Common myeloid progenitor, CD34-positive (primary cell): ENCODE results near the gene C5AR1.

Experiments used
- CTCF ChIA-PET: fragments of 350-600 bp; sonication (Branson Sonifier 250); formaldehyde crosslinking; loops from one replicate; lab custom pipeline; 2021; ENCODE audit warnings: antibody characterized with exemption; lab: Charles Lee
- POLR2A ChIA-PET: fragments of 350-600 bp; sonication (Branson Sonifier 250); formaldehyde crosslinking; loops from one replicate; lab custom pipeline; 2021; ENCODE audit warnings: antibody characterized with exemption; lab: Charles Lee
- DNase-seq, 3 donors: peaks; one replicate each; pipeline versions ENCODE4 v3.0.0 to v3.0.0-alpha.2; 2013
- H3K27ac ChIP-seq, 2 experiments: 1 replicate in 1 of 2; 2 replicates in 1 of 2; pipeline ENCODE4 v1.7.0; 2013; ENCODE audit warnings: inconsistent platforms in 2 of 2, low read length in 2 of 2, mild to moderate bottlenecking in 2 of 2, low read depth in 1 of 2, moderate library complexity in 1 of 2; ENCODE audit not compliant: severe bottlenecking in 2 of 2, insufficient read depth in 1 of 2, poor library complexity in 1 of 2
- H3K27me3 ChIP-seq, 5 experiments: replicated peaks in 2 of 5; 1 replicate in 3 of 5; 2 replicates in 2 of 5; pipeline versions ENCODE4 v1.6.1 to v1.7.0; 2013; ENCODE audit warnings: low read length in 4 of 5, mild to moderate bottlenecking in 2 of 5, moderate library complexity in 2 of 5, inconsistent platforms in 1 of 5; ENCODE audit not compliant: insufficient read depth in 5 of 5, control insufficient read depth in 4 of 5
- H3K36me3 ChIP-seq, 4 experiments: 1 replicate in 2 of 4; 2 replicates in 2 of 4; pipeline versions ENCODE4 v1.6.1 to v1.7.0; 2013; ENCODE audit warnings: low read length in 3 of 4, control low read depth in 1 of 4, mild to moderate bottlenecking in 1 of 4; ENCODE audit not compliant: control insufficient read depth in 4 of 4, insufficient read depth in 4 of 4
- H3K4me1 ChIP-seq, 4 experiments: 1 replicate in 3 of 4; 2 replicates in 1 of 4; pipeline versions ENCODE4 v1.6.1 to v1.7.1; 2013; ENCODE audit warnings: low read length in 3 of 4, mild to moderate bottlenecking in 3 of 4, control low read depth in 1 of 4, inconsistent platforms in 1 of 4, moderate library complexity in 1 of 4; ENCODE audit not compliant: control insufficient read depth in 4 of 4, insufficient read depth in 4 of 4; ENCODE audit errors: control extremely low read depth in 1 of 4
- H3K4me3 ChIP-seq, 7 experiments: 1 replicate in 4 of 7; 2 replicates in 3 of 7; pipeline versions ENCODE4 v1.5.1 to v1.7.0; 2013; ENCODE audit warnings: mild to moderate bottlenecking in 7 of 7, low read length in 6 of 7, moderate library complexity in 6 of 7, inconsistent platforms in 2 of 7, low read depth in 2 of 7, control low read depth in 1 of 7; ENCODE audit not compliant: insufficient read depth in 4 of 7, control insufficient read depth in 1 of 7; ENCODE audit errors: extremely low read depth in 1 of 7
- H3K9me3 ChIP-seq, 5 experiments: 1 replicate in 4 of 5; 2 replicates in 1 of 5; pipeline versions ENCODE4 v1.6.1 to v1.7.1; 2013; ENCODE audit warnings: low read length in 4 of 5, mild to moderate bottlenecking in 2 of 5, inconsistent platforms in 1 of 5, low read depth in 1 of 5, moderate library complexity in 1 of 5; ENCODE audit not compliant: control insufficient read depth in 4 of 5, insufficient read depth in 2 of 5; ENCODE audit errors: control extremely low read depth in 1 of 5
- WGBS: methylation state at CpG from one replicate; pipeline ENCODE4 v1.1.5; 2013; ENCODE audit not compliant: insufficient coverage; 5-methylcytosine and 5-hydroxymethylcytosine counted together

C5AR1 gene

GRCh38 chr19:47268028-47268427 is 41.6 kb upstream of the C5AR1 start:
- no peaks in the 10 kb centered on the region for H3K9me3 ChIP-seq
- CTCF ChIA-PET, result interaction anchor here (1.4 to 3.7 kb wide), 2 partner anchors 11 to 22 kb away, joined by 4 to 12 read pairs; partner anchors contain the start of gene CCDC9
- no peak overlapping the region for H3K27ac ChIP-seq
- POLR2A ChIA-PET, result no interaction called here
- H3K36me3 ChIP-seq, result peaks cover 7 to 57% (median 39%) of the 10 kb centered on the region in 4 experiments
- WGBS, result 100% methylated on average over 1 of the region's 6 CpGs
- no peak overlapping the region for H3K4me3 ChIP-seq
- no peaks in the 10 kb centered on the region for H3K27me3 ChIP-seq
- no peak for DNase-seq
- H3K4me1 ChIP-seq, result peaks cover 0 to 17% (median 10%) of the 10 kb centered on the region in 4 experiments

GRCh38 chr19:47269596-47269995 is 40.1 kb upstream of the C5AR1 start:
- Histone ChIP-seq H3K27me3 (no peaks in the 10 kb centered on the region), H3K36me3 (peaks cover 7 to 47% (median 35%) of the 10 kb centered on the region in 4 experiments), H3K4me1 (peaks cover 0 to 26% (median 17%) of the 10 kb centered on the region in 4 experiments), H3K4me3 (no peak overlapping the region), H3K27ac (no peak overlapping the region), H3K9me3 (no peaks in the 10 kb centered on the region)
- no peak for DNase-seq
- ChIA-PET CTCF (interaction anchor here (3.7 kb wide), 1 partner anchor 13 kb away, joined by 12 read pairs; the partner anchor contains the start of gene CCDC9), POLR2A (no interaction called here)
- WGBS, result 91% methylated on average over 7 of the region's 7 CpGs

DNA sequence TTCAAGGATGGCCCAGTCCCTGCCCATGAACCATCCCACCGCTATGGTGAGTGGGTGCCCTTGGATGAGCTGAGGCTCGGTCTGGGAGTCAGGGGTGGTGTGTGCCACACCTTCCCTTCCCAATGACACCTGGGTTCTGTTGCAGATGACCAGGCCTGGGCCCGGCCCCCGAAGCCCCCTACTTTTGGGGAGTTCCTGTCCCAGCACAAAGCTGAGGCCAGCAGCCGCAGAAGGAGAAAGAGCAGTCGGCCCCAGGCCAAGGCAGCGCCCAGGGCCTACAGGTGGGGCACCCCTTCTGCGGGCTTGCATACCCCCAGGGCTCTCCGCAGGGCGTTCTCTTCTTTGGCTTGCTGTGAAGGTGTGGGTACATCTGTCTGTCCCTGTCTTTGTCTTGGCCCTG is 39.3 kb upstream of the C5AR1 start:
- no peaks in the 10 kb centered on the region for H3K27me3 ChIP-seq
- peaks cover under 1 to 30% (median 23%) of the 10 kb centered on the region in 4 experiments for H3K4me1 ChIP-seq
- H3K27ac ChIP-seq, result no peak overlapping the region
- H3K4me3 ChIP-seq, result no peak overlapping the region
- WGBS, result 97% methylated on average over 10 of the region's 10 CpGs
- peaks cover 5 to 40% (median 30%) of the 10 kb centered on the region in 4 experiments for H3K36me3 ChIP-seq
- CTCF ChIA-PET, result interaction anchor here (0.7 kb wide), 1 partner anchor 60 kb away, joined by 4 read pairs; no protein-coding TSS in a partner anchor
- H3K9me3 ChIP-seq, result no peaks in the 10 kb centered on the region
- POLR2A ChIA-PET, result no interaction called here
- DNase-seq, result no peak

GRCh38 chr19:47271949-47272348 is 37.7 kb upstream of the C5AR1 start:
- peaks cover 5 to 34% (median 24%) of the 10 kb centered on the region in 4 experiments for H3K36me3 ChIP-seq
- WGBS, result 69% methylated on average over 5 of the region's 6 CpGs
- H3K27me3 ChIP-seq, result no peaks in the 10 kb centered on the region
- CTCF ChIA-PET, result interaction anchor here (0.6 to 1.9 kb wide), 3 partner anchors 10 to 115 kb away, joined by 3 to 6 read pairs (median 4); no protein-coding TSS in a partner anchor
- no peak overlapping the region for H3K4me3 ChIP-seq
- H3K27ac ChIP-seq, result no peak overlapping the region
- POLR2A ChIA-PET, result interaction anchor here (4.2 kb wide), 1 partner anchor 15 kb away, joined by 25 read pairs; the partner anchor contains the start of gene CCDC9
- no peak for DNase-seq
- peaks cover 2 to 32% (median 25%) of the 10 kb centered on the region in 4 experiments for H3K4me1 ChIP-seq
- no peaks in the 10 kb centered on the region for H3K9me3 ChIP-seq

DNA sequence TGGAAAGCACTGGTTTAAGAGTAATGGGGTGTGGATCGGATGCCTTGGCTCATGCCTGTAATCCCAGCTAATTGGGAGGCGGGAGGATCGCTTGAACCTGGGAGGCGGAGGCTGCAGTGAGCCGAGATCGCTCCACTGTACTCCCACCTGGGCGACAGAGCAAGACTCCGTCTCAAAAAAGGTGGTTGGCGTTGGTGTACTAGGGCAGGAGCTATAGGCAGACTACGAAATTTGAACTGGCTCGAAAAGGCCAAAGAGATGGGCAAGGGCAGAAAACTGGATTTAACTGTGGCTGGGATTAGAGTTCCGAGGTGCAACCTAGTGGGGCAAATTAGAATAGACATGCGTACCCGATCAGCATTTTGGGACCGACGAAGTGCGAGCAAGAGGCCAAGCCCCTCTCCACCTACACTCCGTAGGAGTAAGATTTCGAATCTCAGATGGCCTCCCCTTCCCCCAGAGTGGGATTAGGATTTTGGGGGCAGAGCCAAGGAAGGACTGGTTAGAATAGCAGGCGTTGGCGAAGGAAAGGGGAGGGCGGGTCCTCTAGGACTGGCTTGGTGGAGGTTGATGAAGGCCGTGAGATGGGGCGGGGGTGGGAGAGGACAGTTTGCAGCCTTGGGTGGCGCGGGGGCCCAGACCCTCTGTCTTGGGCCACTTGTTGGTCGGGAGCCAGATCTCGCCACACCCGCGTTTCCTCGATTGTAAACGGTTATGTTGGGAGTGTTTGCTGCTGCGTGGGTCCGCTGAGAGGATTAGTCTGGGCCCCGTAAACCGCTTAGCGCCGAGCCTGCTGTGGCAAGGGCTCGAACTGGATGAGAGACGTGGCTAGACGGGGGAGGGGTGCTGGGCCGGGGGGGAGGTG is 37.0 kb upstream of the C5AR1 start:
- CTCF ChIA-PET, result interaction anchor here (0.6 to 1.9 kb wide), 3 partner anchors 11 to 114 kb away, joined by 3 to 6 read pairs (median 4); no protein-coding TSS in a partner anchor

GRCh38 chr19:47273313-47274070 is 36.2 kb upstream of the C5AR1 start:
- Histone ChIP-seq H3K27me3 (no peaks in the 10 kb centered on the region), H3K4me1 (peaks cover 2 to 32% (median 25%) of the 10 kb centered on the region in 4 experiments), H3K9me3 (no peaks in the 10 kb centered on the region), H3K36me3 (peaks cover 3 to 25% (median 18%) of the 10 kb centered on the region in 4 experiments), H3K4me3 (peak overlapping the region; percentile 68 to 93 (median 86)), H3K27ac (peak overlapping the region; percentile 74 to 90)
- peak; percentile 86 to 94 (median 94) for DNase-seq
- ChIA-PET POLR2A (interaction anchor here (0.7 to 4.2 kb wide), 6 partner anchors 11 to 75 kb away, joined by 3 to 25 read pairs (median 3); partner anchors contain the start of genes CCDC9 and DHX34), CTCF (interaction anchor here (0.5 to 3.5 kb wide), 4 partner anchors 11 to 1746 kb away, joined by 3 to 13 read pairs (median 4); no protein-coding TSS in a partner anchor)
- under 1% methylated on average over 23 of the region's 54 CpGs for whole genome bisulfite sequencing

More for the DNA sequence above, 37.0 kb upstream of the C5AR1 start:
- POLR2A ChIA-PET, result interaction anchor here (4.2 kb wide), 1 partner anchor 16 kb away, joined by 25 read pairs; the partner anchor contains the start of gene CCDC9
- Histone ChIP-seq H3K27me3 (no peaks in the 10 kb centered on the region), H3K27ac (peak overlapping the region; percentile 74 to 90), H3K9me3 (no peaks in the 10 kb centered on the region), H3K4me3 (peak overlapping the region; percentile 68 to 93 (median 86)), H3K4me1 (peaks cover 2 to 32% (median 25%) of the 10 kb centered on the region in 4 experiments), H3K36me3 (peaks cover 5 to 28% (median 21%) of the 10 kb centered on the region in 4 experiments)
- peak; percentile 29 to 83 (median 68) for DNase-seq
- 55% methylated on average over 29 of the region's 42 CpGs for WGBS
